ENCODE results near the gene LGMN.
A peak's percentile ranks its signal among the peaks of the same experiment; 100 is the strongest.
"Not testable (repeated sequence)": the region's sequence is repeated elsewhere in the genome, so short reads cannot be mapped to it uniquely, and the experiment has no call there.

Gene LGMN

DNA sequence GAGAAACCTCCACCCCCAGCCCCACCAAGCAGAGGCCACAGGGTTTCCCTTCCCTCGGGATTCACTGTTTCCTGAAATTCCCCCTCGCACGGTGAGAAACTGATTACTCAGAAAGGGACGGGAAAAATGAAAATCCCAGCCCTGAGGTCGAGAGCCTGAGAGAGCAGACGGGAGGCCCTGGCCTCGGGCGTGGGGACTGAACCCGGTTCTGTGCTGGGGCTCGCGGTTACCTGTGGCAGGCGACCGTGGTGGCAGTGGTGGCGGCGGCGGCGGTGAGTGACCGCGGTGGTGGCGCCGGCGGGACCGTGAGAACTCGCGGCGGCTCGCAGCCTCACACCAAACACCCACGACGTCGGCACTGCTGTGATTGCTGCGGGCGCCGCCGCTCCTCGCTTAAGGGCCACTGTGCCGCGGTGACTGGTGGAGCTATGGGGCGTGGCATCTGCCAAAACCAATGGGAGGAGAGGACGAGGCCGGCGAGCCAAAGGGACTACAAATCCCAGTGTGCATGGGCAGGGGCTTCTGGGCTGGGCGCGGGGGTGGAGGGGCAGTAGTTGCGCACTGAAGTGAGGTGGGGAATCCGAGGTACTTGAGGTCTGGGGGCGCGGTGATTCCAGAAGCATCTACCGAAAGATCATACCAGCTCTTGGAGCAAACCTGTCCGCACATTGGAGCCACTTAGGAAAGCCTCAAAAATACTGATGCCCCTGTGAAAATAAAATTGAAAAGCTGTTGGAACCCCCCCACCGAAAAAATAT lies at the start of gene LGMN:
TSS of gene LGMN (minus strand) at position 369 of the 758 bp plus-strand sequence. CDS start 15,841 bp downstream, outside the sequence.
- DNase-seq = peak; percentile 84

DNA sequence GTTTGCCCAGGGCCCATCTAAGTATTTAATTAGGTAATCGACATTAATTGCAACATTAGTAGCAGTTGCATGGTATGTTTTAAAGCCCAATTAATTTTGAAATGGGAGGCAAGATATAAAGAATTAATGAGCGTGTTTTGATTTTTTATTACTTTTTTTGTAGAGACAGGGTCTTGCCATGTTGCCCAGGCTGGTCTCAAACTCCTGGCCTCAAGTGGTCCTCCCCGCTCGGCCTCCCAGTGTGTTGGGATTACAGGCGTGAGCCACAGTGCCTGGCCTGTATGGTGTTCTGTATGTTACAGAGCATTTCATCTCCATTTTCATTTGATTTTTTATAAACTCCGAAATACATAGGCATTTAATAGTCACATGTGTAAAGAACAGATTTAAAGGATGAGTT lies 46.5 kb upstream of the LGMN start:
- no peak for DNase-seq

DNA sequence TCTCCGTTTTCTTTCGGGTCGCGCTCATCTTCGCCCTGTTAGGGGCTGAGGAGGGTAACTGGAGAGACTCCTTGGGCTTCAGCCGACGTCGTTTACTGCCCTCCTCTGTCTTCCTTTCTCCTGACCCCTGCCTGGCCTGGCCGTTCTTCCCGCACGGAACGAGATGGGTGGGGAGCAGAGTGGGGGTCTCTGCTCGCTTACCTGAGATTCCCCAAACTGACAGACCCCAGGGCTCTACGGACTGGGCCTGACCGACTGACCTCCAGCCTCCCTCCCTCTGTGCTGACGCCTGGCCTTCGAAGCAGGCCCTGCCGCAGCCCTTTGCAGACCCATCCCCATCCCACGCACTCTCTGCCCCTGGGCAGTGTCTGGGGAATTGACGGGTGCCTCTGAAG lies 46.1 kb upstream of the LGMN start:
- DNase-seq = no peak

DNA sequence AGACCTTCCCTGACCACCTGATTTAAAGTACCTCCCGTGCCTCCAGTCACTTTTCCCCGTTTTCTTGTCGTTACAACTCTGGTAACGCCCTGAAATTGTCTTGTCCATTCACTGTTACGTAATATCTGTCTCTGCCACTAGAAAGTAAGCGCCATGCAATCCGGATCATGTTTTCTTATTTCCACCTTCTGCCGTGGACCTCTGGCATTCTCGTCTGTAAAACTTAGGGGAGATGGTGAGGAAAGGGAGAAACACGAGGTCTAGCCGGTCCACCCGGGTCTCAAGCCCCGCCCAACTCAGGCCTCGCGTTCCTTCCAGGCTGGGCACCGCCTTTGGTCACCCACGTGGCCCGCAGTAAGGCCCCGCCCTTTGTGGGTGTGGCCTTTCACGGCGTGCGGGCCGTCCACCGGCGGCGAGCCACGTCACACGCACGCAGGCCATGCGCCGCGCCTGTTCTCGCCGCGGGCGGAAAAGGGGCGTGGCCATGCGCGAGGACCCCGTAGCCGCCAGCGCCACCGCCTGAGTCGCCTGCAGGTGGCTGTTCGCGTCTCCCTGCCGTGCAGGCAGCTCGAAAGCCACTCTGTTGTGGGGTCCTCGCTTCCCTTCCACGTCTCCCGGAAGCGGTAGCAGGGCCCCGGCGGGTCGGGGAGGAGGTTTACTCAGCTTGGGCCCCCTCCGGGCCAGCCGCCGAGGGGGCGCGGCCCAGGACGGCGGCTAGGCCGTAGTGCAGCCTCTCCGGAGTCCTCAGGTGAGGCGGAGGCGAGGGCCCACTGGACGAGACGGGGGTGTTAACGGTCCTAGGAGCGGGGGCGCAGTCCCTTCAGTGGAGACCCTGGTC lies 45.5 kb upstream of the LGMN start, which contains the start of gene GOLGA5:
TSS of gene GOLGA5 (plus strand) at position 597 of the 838 bp plus-strand sequence. CDS start 3,133 bp downstream, outside the sequence.
- DNase-seq = peak; percentile 96

DNA sequence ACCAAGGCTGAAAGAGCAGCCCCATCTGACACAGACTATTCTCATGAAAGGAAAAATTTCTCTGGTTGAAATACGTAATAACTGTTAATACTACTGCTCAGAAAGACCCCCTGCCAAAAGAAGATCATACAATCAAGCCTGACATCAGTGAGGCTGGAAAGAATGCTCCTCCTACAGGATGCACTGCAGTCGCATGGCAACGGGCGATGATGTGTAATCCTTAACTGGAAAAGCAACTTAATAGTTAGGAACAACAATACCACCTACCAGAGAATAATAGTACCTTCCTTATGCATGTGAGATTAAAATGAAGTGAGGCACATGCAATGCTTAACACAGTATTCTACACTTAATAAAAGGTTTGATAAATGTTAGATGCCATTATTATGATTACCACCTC lies 44.5 kb upstream of the LGMN start:
- no peak for DNase-seq

DNA sequence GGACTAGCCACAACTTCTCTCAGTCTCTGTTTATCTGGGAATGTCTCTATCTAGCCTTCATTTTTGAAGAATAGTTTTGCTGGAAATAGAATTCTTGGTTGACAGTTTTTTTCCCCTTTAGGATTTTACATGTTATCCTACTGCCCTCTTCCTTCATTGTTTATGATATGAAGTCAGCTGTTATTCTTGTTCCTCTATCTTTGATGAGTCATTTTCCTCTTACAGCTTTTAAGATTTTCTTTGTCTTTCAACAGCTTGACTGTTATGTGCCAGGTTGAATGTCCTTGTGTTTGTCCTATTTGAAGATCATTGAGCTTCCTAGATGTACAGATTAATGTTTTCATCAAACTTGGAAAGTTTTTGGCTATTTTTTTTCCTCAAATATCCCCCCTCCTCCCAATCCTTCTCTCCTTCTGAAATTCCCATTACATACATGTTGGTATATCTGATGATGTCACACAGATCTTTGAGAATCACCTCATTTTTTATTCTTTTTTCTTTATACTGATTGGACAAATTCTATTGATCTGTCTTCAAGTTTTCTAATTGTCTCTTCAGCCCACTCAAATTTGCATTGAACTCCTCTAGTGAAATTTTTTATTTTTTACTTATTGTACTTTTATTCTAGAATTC lies 41.1 kb upstream of the LGMN start:
- DNase-seq = no peak

DNA sequence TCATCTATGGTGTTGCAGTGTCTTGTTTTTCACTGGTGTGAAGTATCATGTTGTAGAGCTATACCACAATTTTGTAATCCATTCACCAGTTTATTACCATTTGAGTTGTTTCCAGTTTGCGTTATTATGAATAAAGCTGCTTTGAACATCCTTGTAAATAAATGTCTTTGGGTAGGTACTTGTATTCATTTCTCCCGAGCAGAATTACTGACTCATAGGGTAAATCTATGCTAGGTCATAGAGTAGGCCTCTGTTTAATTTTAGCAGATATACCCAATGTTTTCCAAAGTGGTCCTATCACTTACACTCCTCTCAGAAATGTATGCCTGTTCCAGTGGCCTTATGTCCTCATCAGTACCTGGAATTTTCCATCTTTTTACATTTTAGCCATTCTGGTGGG lies 39.1 kb upstream of the LGMN start:
- DNase-seq = no peak

DNA sequence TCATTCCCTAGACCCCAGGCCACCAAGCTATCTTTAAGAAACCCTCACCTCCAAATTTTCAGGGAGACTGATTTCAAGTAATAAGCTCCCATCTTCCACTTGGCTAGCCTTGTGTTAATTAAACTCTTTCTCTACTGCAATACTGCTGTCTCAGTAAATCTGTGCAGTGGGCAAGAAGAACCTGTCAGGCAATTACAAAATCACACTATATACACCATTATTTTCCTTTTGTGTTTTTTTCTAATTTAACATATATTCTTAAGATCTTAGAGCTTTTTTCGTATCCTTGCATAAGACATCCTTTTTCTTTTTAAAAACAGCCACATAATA lies 38.0 kb upstream of the LGMN start:
- no peak for DNase-seq

DNA sequence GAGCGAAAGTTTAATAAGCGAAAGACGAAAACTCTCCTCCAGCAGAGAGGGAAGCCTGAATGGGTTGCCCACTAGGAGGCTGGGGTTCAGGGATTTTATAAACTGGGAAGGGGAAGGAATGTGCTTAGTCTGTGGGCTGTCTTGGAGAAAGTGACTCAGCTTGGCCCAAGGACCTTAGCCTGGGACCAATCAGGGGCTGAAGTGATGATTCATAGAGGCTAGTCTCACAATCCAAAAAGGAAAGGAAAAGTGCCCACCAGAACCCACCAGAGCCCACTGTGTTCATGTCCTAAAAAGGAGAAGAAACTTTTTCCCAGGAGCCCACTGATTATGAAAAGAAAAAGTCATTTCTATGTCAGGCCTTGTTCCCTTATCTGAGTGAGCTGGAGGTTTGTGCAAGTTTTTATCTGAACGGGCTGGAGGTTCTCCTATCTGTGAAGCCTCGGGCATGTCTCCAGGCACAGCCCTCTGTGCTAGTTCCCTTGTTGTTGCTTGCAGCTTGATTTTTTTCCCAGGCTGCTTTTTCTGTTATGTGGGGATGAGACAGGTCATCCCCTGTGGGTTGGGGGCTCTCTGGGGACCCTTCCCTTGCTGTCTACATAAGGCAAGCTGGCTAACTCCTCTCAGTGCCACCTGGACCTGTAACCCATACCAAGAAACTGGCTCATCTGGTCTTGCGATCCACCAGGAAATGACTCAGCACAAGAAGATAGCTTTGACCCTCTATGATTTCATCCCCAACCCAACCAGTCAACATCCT lies 37.4 kb upstream of the LGMN start:
- DNase-seq = no peak

DNA sequence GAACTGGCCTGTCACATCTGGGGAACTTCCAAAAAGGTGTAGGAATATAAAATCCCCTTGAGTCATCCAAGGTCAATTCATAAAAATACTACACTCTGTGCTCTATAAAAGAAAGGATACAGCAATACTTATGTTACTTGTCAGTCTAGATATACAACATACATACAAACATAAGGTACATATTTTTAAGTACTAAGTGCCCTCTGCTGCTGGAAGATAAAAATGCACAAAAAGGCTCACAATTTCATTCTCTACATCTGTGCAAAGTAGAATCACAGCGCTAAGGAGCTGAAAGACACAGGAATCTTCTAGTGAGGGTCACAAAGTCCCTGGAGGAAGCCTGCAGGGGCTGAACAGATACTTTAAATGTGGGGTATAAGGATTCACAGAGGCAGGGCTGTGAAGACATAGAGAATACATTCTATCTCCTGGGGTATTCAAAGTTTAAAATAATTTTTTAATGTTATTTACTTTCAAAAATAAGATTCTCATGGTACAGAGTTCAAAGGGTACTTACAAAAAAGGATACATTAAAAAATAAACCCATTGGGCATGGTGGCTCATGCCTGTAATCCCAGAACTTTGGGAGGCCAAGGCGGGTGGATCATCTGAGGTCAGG lies 35.5 kb upstream of the LGMN start:
- DNase-seq = peak; percentile 10

DNA sequence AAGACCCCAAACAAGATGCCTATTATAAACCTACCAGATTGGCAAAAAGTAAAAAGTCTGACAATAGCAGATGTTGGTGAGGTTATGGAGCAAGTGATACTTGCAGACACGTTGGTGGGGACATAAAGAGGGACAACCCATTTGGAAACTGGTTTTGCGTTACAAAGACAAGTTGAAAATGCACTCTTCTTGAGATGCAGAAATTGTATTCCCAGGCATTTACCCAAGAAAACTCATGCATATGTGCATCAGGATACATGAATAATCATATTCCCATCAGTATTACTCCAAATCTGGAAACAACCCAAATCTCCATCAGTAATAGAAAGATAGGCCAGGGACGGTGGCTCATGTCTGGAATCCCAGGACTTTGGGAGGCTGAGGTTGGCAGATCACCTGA lies 32.9 kb upstream of the LGMN start:
- DNase-seq = no peak

DNA sequence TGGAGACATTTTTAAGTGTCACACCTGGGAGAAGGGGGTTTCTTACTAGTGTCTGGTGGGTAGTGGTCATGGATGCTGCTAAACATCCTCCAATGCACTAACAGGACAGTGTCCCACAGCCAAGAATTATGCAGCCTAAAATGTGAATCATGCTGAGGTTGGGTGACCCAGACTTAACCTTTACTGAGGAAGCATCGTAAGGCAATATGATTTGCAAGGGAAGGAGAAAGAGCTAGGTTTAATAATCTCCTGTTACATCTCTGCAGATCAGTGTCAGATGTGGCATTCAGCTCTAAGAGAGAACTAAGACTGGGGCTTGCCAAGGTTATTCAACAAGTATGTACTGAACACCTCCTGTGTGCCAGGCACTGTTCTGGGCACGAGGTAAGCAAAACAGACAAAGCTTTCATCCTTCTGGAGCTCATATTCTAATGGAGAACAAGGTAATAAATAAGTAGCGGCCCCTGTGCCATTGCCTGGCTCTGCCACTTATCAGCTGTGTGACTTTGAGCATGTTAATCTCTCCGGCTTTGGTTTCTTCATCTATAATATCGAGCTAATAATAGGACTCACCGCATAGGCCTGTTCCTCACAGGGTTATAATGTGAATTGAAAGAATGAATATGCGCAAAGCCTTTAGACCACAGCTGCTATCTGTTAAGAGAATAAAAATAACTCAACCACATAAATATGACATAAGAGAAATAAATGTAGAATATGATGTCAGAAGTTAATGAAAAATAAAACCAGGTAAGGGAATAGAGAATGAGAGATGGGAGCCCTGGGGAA lies 32.2 kb upstream of the LGMN start:
- DNase-seq = no peak

DNA sequence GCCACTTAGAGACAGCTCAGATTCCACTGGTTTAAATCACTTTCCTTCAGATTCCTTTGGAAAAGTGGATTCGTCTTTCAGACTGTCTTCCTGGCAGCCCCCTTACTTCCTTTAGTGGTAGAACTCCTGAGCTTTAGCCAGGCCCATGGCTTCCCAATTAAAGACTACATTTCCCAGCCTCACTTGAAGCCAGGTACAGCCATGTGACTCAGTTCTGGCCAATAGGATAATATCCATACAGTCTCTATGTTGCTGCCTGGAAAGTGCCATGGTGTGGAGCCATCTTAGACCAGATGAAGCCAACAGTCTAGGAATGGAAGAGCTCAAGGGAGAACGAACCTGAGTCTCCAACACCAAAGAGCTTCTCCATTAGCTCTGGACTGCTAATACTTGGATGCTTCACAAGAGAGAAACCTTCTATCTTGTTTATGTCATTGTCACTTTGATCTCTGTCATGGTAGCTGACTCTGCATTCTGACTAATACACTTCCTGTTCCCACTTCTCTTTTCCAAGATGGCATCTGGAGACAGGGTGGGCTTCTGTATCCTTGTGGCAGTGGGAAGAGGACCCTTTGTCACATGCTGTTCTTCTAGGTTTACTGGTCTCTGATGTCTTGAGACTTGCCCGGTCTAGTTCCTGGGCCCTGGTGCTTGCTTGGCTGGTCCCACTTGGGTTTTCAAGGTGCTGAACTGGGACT lies 30.6 kb upstream of the LGMN start:
- not testable (repeated sequence) for DNase-seq

DNA sequence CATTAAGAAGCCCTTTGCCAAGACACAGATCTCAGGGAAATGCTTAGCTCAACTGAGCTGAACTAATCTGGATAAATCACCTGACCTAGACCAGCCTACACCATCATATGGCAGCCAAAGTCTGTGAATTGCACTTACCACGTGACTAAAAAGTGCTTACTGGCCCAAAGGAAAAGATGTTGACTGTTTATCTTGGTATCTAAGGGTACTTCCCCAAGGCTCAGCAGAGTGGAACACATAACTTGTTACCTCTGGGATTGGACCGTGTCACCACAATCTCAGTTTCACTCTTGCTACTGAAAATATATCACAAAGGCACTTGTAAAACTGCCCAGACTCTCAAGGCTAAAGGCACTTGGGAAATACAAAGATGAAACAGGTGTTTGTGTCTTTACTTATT lies 26.9 kb upstream of the LGMN start:
- not testable (repeated sequence) for DNase-seq

DNA sequence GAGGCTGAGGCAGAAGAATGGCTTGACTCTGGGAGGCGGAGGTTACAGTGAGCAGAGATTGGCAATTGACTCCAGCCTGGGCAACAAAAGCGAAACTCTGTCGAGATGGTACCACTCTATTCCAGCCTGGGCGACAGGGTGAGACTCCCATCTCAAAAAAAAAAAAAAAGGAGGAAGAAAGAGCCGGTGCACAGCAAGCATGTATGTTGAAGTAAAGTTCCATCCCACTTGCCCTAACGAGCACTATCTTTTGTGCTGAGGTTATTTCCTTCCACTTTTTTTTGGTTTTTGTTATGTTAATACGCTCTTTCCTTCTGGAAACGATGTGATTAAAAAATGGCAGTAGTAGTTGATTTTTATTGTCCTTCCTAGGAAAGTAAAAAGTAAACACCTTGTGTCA lies 26.1 kb upstream of the LGMN start:
- DNase-seq = no peak

DNA sequence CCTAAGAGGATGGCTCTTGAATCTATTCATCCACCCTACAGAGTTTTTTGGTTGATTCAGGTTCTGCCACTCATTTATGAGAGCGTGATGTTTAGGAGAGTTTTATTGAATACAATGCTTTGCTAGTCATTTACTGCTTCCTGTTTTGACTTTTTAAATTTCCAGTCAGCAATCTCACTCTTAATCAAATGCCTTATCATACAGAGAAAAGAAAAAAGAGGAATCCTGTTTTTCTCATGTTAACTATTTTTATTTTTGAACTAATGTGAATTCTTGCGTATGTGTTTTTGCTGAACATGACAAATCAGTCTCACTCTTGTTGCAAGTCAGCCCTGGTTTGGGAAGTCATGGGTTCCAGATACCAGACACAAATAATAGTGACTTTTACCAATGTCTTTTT lies 22.1 kb upstream of the LGMN start:
- no peak for DNase-seq

DNA sequence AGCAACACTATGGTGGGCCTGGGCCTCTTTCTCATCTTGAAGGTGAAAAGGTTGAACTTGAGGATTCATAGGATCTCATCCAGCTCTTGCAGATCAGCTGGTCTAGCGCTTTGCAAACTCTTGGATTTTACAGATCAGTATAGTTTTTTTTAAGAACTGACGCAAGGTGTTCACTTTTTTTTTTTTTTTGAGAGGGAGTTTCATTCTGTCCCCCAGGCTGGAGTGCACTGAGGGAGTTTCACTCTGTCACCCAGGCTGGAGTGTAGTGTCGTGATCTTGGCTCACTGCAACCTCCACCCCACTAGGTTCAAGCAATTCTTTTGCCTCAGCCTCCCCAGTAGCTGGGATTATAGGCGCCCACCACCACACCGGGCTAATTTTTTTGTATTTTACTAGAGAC lies 20.4 kb upstream of the LGMN start:
- no peak for DNase-seq

DNA sequence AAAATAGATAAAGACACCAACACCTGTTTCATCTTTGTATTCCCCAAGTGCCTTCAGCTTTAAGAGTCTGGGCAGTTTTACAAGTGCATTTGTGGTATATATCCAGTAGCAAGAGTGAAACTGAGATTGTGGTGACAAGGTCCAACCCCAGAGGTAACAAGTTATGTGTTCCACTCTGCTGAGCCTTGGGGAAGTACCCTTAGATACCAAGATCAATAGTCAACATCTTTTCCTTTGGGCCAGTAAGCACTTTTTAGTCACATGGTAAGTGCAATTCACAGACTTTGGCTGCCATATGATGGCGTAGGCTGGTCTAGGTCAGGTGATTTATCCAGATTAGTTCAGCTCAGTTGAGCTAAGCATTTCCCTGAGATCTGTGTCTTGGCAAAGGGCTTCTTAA lies 19.8 kb upstream of the LGMN start:
- DNase-seq = not testable (repeated sequence)

DNA sequence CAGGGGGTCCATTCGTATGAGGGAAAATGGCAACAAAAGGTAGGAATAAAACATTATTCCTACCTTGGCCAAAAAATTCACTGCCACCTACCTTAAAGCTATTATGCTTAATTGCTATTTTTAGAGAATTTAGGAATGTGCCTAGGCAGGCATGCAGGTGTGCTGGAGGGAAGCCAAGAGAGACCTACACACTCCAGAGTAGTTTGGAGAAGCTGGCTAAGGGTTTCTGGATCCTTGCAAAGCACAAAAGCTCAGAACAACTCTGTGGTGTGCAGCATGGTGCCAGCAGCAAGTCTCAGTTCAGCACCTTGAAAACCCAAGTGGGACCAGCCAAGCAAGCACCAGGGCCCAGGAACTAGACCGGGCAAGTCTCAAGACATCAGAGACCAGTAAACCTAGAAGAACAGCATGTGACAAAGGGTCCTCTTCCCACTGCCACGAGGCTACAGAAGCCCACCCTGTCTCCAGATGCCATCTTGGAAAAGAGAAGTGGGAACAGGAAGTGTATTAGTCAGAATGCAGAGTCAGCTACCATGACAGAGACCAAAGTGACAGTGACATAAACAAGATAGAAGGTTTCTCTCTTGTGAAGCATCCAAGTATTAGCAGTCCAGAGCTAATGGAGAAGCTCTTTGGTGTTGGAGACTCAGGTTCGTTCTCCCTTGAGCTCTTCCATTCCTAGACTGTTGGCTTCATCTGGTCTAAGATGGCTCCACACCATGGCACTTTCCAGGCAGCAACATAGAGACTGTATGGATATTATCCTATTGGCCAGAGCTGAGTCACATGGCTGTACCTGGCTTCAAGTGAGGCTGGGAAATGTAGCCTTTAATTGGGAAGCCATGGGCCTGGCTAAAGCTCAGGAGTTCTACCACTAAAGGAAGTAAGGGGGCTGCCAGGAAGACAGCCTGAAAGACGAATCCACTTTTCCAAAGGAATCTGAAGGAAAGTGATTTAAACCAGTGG lies 15.5 kb upstream of the LGMN start:
- not testable (repeated sequence) for DNase-seq

DNA sequence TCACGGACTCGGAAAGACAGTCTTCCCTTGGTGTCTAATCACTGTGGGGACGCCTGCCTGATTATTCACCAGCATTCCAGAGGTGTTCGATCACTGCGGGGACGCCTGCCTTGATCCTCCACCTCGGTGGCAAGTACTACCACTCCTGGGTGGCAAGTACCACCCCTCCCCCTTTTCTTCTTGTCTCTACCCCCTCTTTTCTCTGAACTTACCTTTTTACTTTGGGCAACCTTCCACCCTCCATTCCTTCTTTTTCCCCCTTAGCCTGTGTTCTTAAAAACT lies 12.0 kb upstream of the LGMN start:
- DNase-seq = no peak
